Keratinocyte (primary cell): ENCODE measurements around the gene TMEM115. TPM values are rescaled to one million over a fixed set of nuclear protein-coding genes. Genes with fewer than 3 reads are reported as not detected.

Source experiments
- DNase-seq: peaks from one replicate; pipeline ENCODE4 v3.0.0-alpha.2; 2011; ENCODE audit warnings: low read depth, missing footprints, low spot score
- FAIRE-seq: peaks from 2 replicates; lab custom pipeline; 2011; peaks lifted over from hg19 to GRCh38; lab: Jason Lieb, UNC
- H2AFZ ChIP-seq: 2 replicates; pipeline ENCODE4 v1.6.0; 2012; ENCODE audit warnings: low read length, control low read depth, inconsistent platforms; ENCODE audit not compliant: control insufficient read depth
- H3K27ac ChIP-seq: 2 replicates; pipeline ENCODE4 v1.5.1; 2011; ENCODE audit warnings: low read length; ENCODE audit not compliant: control insufficient read depth, insufficient read depth
- H3K27me3 ChIP-seq: 3 replicates; pipeline ENCODE4 v1.6.0; 2011; ENCODE audit warnings: low read length; ENCODE audit not compliant: control insufficient read depth, insufficient read depth; ENCODE audit errors: extremely low read depth
- H3K36me3 ChIP-seq, 2 experiments: 2 replicates in 1 of 2; 3 replicates in 1 of 2; pipeline ENCODE4 v1.5.1; 2011; ENCODE audit warnings: low read length in 2 of 2, mild to moderate bottlenecking in 1 of 2; ENCODE audit not compliant: control insufficient read depth in 2 of 2, insufficient read depth in 2 of 2; ENCODE audit errors: extremely low read depth in 1 of 2
- H3K4me1 ChIP-seq: 3 replicates; pipeline ENCODE4 v1.5.1; 2011; ENCODE audit warnings: low read length; ENCODE audit not compliant: control insufficient read depth, insufficient read depth; ENCODE audit errors: extremely low read depth
- H3K4me2 ChIP-seq: 3 replicates; pipeline ENCODE4 v1.6.0; 2011; ENCODE audit warnings: low read depth, low read length; ENCODE audit not compliant: control insufficient read depth, insufficient read depth; ENCODE audit errors: extremely low read depth
- H3K4me3 ChIP-seq, 3 experiments: fragments of 200-600 bp in 1 of 3; sonication (generic) in 1 of 3; 2 replicates in 2 of 3; 3 replicates in 1 of 3; pipeline ENCODE4 v1.5.1; 2011 to 2016; ENCODE audit warnings: low read length in 3 of 3, mild to moderate bottlenecking in 3 of 3, control low read depth in 2 of 3, inconsistent platforms in 1 of 3, low read depth in 1 of 3, mixed read lengths in 1 of 3, mixed run types in 1 of 3, moderate library complexity in 1 of 3; ENCODE audit not compliant: control insufficient read depth in 2 of 3, insufficient read depth in 2 of 3; ENCODE audit errors: extremely low read depth in 1 of 3
- H3K79me2 ChIP-seq: 2 replicates; pipeline ENCODE4 v1.6.0; 2012; ENCODE audit warnings: low read length; ENCODE audit not compliant: control insufficient read depth, insufficient read depth
- H3K9ac ChIP-seq: 3 replicates; pipeline ENCODE4 v1.6.0; 2011; ENCODE audit warnings: low read length; ENCODE audit not compliant: control insufficient read depth, insufficient read depth; ENCODE audit errors: extremely low read depth
- H3K9me1 ChIP-seq: 3 replicates; pipeline ENCODE4 v1.6.0; 2011; ENCODE audit warnings: low read length; ENCODE audit not compliant: control insufficient read depth, insufficient read depth; ENCODE audit errors: extremely low read depth
- H3K9me3 ChIP-seq: 2 replicates; pipeline ENCODE4 v1.5.1; 2012; ENCODE audit warnings: low read depth, low read length; ENCODE audit not compliant: control insufficient read depth
- H4K20me1 ChIP-seq: 3 replicates; pipeline ENCODE4 v1.6.0; 2011; ENCODE audit warnings: low read length; ENCODE audit not compliant: control insufficient read depth, insufficient read depth; ENCODE audit errors: extremely low read depth
- EZH2 ChIP-seq: IDR thresholded peaks from one replicate; pipeline ENCODE4 v1.6.1; 2012; ENCODE audit warnings: inconsistent platforms, mild to moderate bottlenecking, low read length, moderate library complexity
- dilution Hi-C: fragments of 300-500 bp; cut with MboI; formaldehyde crosslinking; loops from one replicate; pipeline ENCODE4 v1.7.0; 2020; ENCODE audit warnings: low sequenced_read_pairs; ENCODE audit not compliant: extremely low pct_ligation_motif_present
- polyA plus RNA-seq, 5 experiments: library from polyadenylated mRNA; depleted of rRNA in 3 of 5; stranded (reverse) in 3 of 5; stranded (forward) in 1 of 5; unstranded in 1 of 5; fragments of >200 nt; gene quantifications; 1 replicate in 1 of 5; 2 replicates in 3 of 5; 3 replicates in 1 of 5; pipeline versions ENCODE4 v1.2.1 to v1.2.3, GENCODE V29; 2011 to 2012; ENCODE audit warnings: missing spikeins in 2 of 5, low read depth in 1 of 5, low replicate concordance in 1 of 5
- TF ChIP-seq, protein P1 (sequence below), 3 experiments: IDR thresholded peaks in 1 of 3; conservative IDR thresholded peaks in 1 of 3; optimal IDR thresholded peaks in 1 of 3; 2 replicates in 2 of 3; 3 replicates in 1 of 3; pipeline versions ENCODE3 to v1.5.1; 2011; ENCODE audit warnings: low read length in 3 of 3, mild to moderate bottlenecking in 3 of 3, moderate library complexity in 2 of 3, control low read depth in 1 of 3, inconsistent platforms in 1 of 3; ENCODE audit not compliant: insufficient read depth in 2 of 3; ENCODE audit errors: extremely low read depth in 1 of 3

TMEM115 gene
- polyA plus RNA-seq, 1 donor (not counting 4 experiments of a cell fraction or from before 2014, with no cell fraction given), result 22.4 TPM

- H3K9ac ChIP-seq, result no peak overlapping the region
- dilution Hi-C loops, result no loop called here
- no peak for FAIRE-seq
Observed at GRCh38 chr3:50331364-50331907, 27.9 kb downstream of the TMEM115 start.

DNA sequence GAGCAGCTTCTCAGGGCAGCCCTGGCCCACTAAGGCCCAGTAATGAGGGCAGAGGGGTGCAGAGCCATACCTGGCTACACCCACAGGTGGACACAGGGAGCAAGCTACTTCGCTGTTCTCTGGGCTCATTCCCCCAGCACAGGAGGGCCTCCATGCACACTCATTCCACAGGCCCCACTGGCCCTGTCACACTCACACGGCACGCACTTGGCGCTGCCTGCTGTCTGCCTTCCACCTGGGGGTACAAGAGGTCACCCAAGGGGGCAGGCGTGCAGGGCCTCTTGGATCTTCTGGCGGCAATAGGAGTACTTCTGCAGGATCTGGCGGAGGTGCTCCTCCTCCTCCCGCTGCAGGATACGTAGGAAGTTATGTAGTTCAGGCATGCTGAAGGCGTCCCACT lies 29.0 kb downstream of the TMEM115 start:
- peaks cover 31 to 41% of the 10 kb centered on the region in 2 experiments for H3K36me3 ChIP-seq
- no peaks in the 10 kb centered on the region for H3K27me3 ChIP-seq
- TF ChIP-seq, protein P1, sequence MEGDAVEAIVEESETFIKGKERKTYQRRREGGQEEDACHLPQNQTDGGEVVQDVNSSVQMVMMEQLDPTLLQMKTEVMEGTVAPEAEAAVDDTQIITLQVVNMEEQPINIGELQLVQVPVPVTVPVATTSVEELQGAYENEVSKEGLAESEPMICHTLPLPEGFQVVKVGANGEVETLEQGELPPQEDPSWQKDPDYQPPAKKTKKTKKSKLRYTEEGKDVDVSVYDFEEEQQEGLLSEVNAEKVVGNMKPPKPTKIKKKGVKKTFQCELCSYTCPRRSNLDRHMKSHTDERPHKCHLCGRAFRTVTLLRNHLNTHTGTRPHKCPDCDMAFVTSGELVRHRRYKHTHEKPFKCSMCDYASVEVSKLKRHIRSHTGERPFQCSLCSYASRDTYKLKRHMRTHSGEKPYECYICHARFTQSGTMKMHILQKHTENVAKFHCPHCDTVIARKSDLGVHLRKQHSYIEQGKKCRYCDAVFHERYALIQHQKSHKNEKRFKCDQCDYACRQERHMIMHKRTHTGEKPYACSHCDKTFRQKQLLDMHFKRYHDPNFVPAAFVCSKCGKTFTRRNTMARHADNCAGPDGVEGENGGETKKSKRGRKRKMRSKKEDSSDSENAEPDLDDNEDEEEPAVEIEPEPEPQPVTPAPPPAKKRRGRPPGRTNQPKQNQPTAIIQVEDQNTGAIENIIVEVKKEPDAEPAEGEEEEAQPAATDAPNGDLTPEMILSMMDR (optimal IDR thresholded peaks at IDR 0.05 in 1 of 3, IDR thresholded peaks at IDR 0.05 in 1 of 3, conservative IDR thresholded peaks at IDR 0.05 in 1 of 3; ENCODE audit: extremely low read depth in 1 of 3, insufficient read depth in 2 of 3, low read length in 3 of 3), result no peak
- no peak for TF ChIP-seq EZH2
- no peak overlapping the region for H3K4me2 ChIP-seq
- H3K79me2 ChIP-seq, result peaks cover 67% of the 10 kb centered on the region
- no peak overlapping the region for H2AFZ ChIP-seq
- H3K4me1 ChIP-seq, result peaks cover 25% of the 10 kb centered on the region
- no peaks in the 10 kb centered on the region for H3K9me3 ChIP-seq
- no peaks in the 10 kb centered on the region for H3K9me1 ChIP-seq
- H3K27ac ChIP-seq, result no peak overlapping the region
- H3K4me3 ChIP-seq, result no peak overlapping the region
- H3K9ac ChIP-seq, result no peak overlapping the region
- H4K20me1 ChIP-seq, result peaks cover 7% of the 10 kb centered on the region
- no peak for FAIRE-seq
- DNase-seq, result no peak
- dilution Hi-C loops, result no loop called here

More at GRCh38 chr3:50331364-50331907, 27.9 kb downstream of the TMEM115 start:
- no peaks in the 10 kb centered on the region for H3K27me3 ChIP-seq
- no peaks in the 10 kb centered on the region for H3K9me1 ChIP-seq
- H4K20me1 ChIP-seq, result peaks cover 7% of the 10 kb centered on the region
- H3K27ac ChIP-seq, result no peak overlapping the region
- no peak overlapping the region for H3K4me3 ChIP-seq
- no peak overlapping the region for H2AFZ ChIP-seq
- TF ChIP-seq, protein P1 (optimal IDR thresholded peaks at IDR 0.05 in 1 of 3, IDR thresholded peaks at IDR 0.05 in 1 of 3, conservative IDR thresholded peaks at IDR 0.05 in 1 of 3; ENCODE audit: extremely low read depth in 1 of 3, insufficient read depth in 2 of 3, low read length in 3 of 3), result no peak
- TF ChIP-seq EZH2, result no peak
- peaks cover 72% of the 10 kb centered on the region for H3K79me2 ChIP-seq
- H3K36me3 ChIP-seq, result peaks cover 31 to 33% of the 10 kb centered on the region in 2 experiments
- H3K4me1 ChIP-seq, result peaks cover 34% of the 10 kb centered on the region
- DNase-seq, result no peak
- no peak overlapping the region for H3K4me2 ChIP-seq
- no peaks in the 10 kb centered on the region for H3K9me3 ChIP-seq
